H1 (cell line): ENCODE data around the gene ATG9B. TPM values are rescaled to one million over a fixed set of nuclear protein-coding genes. Genes with fewer than 3 reads are reported as not detected.

Source experiments
- CHD2 ChIP-seq: IDR thresholded peaks from 2 replicates; pipeline ENCODE4 v1.6.1; 2012; ENCODE audit warnings: low read length, improper control_type of control experiment
- CTBP2 ChIP-seq: IDR thresholded peaks from 2 replicates; pipeline ENCODE4 v1.7.0; 2011; ENCODE audit warnings: borderline replicate concordance, mild to moderate bottlenecking, moderate library complexity, mixed read lengths, low read length; ENCODE audit not compliant: insufficient read depth, insufficient read length
- FOSL1 ChIP-seq: IDR thresholded peaks from 2 replicates; pipeline ENCODE4 v1.6.1; 2011; ENCODE audit warnings: mild to moderate bottlenecking, low read depth, low read length, moderate library complexity; ENCODE audit not compliant: insufficient read depth
- JUND ChIP-seq: IDR thresholded peaks from 2 replicates; pipeline ENCODE4 v1.6.1; 2011; ENCODE audit warnings: mild to moderate bottlenecking, improper control_type of control experiment, low read length
- KDM4A ChIP-seq: IDR thresholded peaks from one replicate; pipeline ENCODE4 v1.7.1; 2012; ENCODE audit warnings: low read depth, mild to moderate bottlenecking, moderate library complexity, low read length, inconsistent platforms; ENCODE audit not compliant: severe bottlenecking
- NRF1 ChIP-seq: IDR thresholded peaks from 2 replicates; pipeline ENCODE4 v1.6.1; 2011; ENCODE audit warnings: mild to moderate bottlenecking, low read depth, low read length, improper control_type of control experiment
- RFX5 ChIP-seq: IDR thresholded peaks from 2 replicates; pipeline ENCODE4 v1.6.1; 2011; ENCODE audit warnings: low read depth, low read length, improper control_type of control experiment, borderline replicate concordance
- SAP30 ChIP-seq: fragments of 300-600 bp; sonication (generic); IDR thresholded peaks from 2 replicates; pipeline ENCODE4 v1.7.1; 2012; ENCODE audit warnings: low read length, moderate library complexity, mild to moderate bottlenecking, inconsistent platforms; ENCODE audit not compliant: insufficient read depth, insufficient replicate concordance
- polyA plus RNA-seq, 7 experiments: library from polyadenylated mRNA; depleted of rRNA in 3 of 7; stranded (reverse) in 5 of 7; unstranded in 2 of 7; fragments of >200 nt in 5 of 7; fragments of 200-250 nt in 2 of 7; gene quantifications; 1 replicate in 5 of 7; 2 replicates in 1 of 7; 4 replicates in 1 of 7; pipeline versions ENCODE4 v1.2.1 to v1.2.3, GENCODE V29; 2011 to 2013; ENCODE audit warnings: missing spikeins in 2 of 7, mixed read lengths in 2 of 7
- total RNA-seq: library from RNA; stranded (reverse); fragmentation: NEBNext Ultra II Directional; extraction: Animal tissue kit (Norgen Biotek cat#: 25700); gene quantifications from 2 replicates; pipeline ENCODE4 v1.2.1, GENCODE V29; 2021
- TF ChIP-seq, protein P1 (sequence below): fragments of 300-600 bp; sonication (generic); IDR thresholded peaks from 2 replicates; pipeline ENCODE4 v1.7.1; 2012; ENCODE audit warnings: low read length, moderate library complexity, mild to moderate bottlenecking, inconsistent platforms; ENCODE audit not compliant: insufficient replicate concordance
- TF ChIP-seq, protein P2 (sequence below): IDR thresholded peaks from 2 replicates; pipeline ENCODE4 v1.6.1; 2011; ENCODE audit warnings: low read length, improper control_type of control experiment

Gene ATG9B
- total and polyA plus RNA-seq, 2 of the 8 experiments (the other 6 are each of a cell fraction or from before 2014, with no cell fraction given): 1.4 to 2.3 TPM

DNA sequence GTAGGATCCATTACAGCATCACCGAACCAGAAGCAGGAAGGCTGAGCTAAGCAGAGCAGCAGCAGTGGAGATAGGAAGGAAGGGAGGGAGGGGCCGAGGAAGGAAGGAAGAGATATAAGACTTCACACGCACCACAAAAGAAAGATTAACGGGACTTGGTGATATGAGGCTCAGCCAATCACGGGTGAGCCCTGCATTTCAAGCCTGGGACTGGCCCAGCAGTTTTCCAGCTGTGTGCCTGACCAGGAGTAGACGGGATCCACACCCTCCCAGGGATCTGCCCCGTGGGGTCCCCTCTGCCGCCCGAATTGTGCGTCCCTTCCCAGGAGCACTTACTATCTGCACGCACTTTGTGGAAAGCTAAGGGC, 16.2 kb downstream of the ATG9B start (continued):
- TF ChIP-seq, protein P1, sequence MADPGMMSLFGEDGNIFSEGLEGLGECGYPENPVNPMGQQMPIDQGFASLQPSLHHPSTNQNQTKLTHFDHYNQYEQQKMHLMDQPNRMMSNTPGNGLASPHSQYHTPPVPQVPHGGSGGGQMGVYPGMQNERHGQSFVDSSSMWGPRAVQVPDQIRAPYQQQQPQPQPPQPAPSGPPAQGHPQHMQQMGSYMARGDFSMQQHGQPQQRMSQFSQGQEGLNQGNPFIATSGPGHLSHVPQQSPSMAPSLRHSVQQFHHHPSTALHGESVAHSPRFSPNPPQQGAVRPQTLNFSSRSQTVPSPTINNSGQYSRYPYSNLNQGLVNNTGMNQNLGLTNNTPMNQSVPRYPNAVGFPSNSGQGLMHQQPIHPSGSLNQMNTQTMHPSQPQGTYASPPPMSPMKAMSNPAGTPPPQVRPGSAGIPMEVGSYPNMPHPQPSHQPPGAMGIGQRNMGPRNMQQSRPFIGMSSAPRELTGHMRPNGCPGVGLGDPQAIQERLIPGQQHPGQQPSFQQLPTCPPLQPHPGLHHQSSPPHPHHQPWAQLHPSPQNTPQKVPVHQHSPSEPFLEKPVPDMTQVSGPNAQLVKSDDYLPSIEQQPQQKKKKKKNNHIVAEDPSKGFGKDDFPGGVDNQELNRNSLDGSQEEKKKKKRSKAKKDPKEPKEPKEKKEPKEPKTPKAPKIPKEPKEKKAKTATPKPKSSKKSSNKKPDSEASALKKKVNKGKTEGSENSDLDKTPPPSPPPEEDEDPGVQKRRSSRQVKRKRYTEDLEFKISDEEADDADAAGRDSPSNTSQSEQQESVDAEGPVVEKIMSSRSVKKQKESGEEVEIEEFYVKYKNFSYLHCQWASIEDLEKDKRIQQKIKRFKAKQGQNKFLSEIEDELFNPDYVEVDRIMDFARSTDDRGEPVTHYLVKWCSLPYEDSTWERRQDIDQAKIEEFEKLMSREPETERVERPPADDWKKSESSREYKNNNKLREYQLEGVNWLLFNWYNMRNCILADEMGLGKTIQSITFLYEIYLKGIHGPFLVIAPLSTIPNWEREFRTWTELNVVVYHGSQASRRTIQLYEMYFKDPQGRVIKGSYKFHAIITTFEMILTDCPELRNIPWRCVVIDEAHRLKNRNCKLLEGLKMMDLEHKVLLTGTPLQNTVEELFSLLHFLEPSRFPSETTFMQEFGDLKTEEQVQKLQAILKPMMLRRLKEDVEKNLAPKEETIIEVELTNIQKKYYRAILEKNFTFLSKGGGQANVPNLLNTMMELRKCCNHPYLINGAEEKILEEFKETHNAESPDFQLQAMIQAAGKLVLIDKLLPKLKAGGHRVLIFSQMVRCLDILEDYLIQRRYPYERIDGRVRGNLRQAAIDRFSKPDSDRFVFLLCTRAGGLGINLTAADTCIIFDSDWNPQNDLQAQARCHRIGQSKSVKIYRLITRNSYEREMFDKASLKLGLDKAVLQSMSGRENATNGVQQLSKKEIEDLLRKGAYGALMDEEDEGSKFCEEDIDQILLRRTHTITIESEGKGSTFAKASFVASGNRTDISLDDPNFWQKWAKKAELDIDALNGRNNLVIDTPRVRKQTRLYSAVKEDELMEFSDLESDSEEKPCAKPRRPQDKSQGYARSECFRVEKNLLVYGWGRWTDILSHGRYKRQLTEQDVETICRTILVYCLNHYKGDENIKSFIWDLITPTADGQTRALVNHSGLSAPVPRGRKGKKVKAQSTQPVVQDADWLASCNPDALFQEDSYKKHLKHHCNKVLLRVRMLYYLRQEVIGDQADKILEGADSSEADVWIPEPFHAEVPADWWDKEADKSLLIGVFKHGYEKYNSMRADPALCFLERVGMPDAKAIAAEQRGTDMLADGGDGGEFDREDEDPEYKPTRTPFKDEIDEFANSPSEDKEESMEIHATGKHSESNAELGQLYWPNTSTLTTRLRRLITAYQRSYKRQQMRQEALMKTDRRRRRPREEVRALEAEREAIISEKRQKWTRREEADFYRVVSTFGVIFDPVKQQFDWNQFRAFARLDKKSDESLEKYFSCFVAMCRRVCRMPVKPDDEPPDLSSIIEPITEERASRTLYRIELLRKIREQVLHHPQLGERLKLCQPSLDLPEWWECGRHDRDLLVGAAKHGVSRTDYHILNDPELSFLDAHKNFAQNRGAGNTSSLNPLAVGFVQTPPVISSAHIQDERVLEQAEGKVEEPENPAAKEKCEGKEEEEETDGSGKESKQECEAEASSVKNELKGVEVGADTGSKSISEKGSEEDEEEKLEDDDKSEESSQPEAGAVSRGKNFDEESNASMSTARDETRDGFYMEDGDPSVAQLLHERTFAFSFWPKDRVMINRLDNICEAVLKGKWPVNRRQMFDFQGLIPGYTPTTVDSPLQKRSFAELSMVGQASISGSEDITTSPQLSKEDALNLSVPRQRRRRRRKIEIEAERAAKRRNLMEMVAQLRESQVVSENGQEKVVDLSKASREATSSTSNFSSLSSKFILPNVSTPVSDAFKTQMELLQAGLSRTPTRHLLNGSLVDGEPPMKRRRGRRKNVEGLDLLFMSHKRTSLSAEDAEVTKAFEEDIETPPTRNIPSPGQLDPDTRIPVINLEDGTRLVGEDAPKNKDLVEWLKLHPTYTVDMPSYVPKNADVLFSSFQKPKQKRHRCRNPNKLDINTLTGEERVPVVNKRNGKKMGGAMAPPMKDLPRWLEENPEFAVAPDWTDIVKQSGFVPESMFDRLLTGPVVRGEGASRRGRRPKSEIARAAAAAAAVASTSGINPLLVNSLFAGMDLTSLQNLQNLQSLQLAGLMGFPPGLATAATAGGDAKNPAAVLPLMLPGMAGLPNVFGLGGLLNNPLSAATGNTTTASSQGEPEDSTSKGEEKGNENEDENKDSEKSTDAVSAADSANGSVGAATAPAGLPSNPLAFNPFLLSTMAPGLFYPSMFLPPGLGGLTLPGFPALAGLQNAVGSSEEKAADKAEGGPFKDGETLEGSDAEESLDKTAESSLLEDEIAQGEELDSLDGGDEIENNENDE: no peak
- no peak for TF ChIP-seq FOSL1
- no peak for TF ChIP-seq CHD2
- no peak for TF ChIP-seq RFX5
- TF ChIP-seq NRF1: no peak
- TF ChIP-seq SAP30: no peak
- TF ChIP-seq CTBP2: no peak
- no peak for TF ChIP-seq JUND
- TF ChIP-seq KDM4A: no peak
- TF ChIP-seq, protein P2, sequence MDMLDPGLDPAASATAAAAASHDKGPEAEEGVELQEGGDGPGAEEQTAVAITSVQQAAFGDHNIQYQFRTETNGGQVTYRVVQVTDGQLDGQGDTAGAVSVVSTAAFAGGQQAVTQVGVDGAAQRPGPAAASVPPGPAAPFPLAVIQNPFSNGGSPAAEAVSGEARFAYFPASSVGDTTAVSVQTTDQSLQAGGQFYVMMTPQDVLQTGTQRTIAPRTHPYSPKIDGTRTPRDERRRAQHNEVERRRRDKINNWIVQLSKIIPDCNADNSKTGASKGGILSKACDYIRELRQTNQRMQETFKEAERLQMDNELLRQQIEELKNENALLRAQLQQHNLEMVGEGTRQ: no peak
